Measurements from ENCODE around the gene RTN4IP1.

- TF ChIP-seq EZH2phosphoT487 (conservative IDR thresholded peaks at IDR 0.05; ENCODE audit: low read length) = no peak
- TF ChIP-seq CTCF (IDR thresholded peaks at IDR 0.05; ENCODE audit: insufficient read depth, low read length, poor library complexity, severe bottlenecking) = no peak
Observed at GRCh38 chr6:106581468-106581867, 47.8 kb downstream of the RTN4IP1 start.

Measured in SU-DHL-6 (cell line).